ENCODE measurements around the gene LGALS3.
A peak's percentile ranks its signal among the peaks of the same experiment; 100 is the strongest.

Gene LGALS3

GRCh38 chr14:55131370-55132137, 2.5 kb downstream of the LGALS3 start:
- no peak for DNase-seq

GRCh38 chr14:55133416-55133815, 4.4 kb downstream of the LGALS3 start:
- DNase-seq = no peak

- DNase-seq = no peak
Observed at GRCh38 chr14:55136241-55136640, 7.2 kb downstream of the LGALS3 start.

GRCh38 chr14:55136885-55137786, 8.1 kb downstream of the LGALS3 start:
- DNase-seq = no peak

GRCh38 chr14:55138091-55138490, 9.0 kb downstream of the LGALS3 start:
- DNase-seq = no peak

- DNase-seq = no peak
Observed at GRCh38 chr14:55139141-55139540, 10.1 kb downstream of the LGALS3 start.

- DNase-seq = no peak
Observed at GRCh38 chr14:55139696-55140509, 10.9 kb downstream of the LGALS3 start.

GRCh38 chr14:55141825-55142224, 12.8 kb downstream of the LGALS3 start:
- no peak for DNase-seq

- no peak for DNase-seq
Observed at GRCh38 chr14:55142466-55142865, 13.4 kb downstream of the LGALS3 start.

- DNase-seq = no peak
Observed at GRCh38 chr14:55146425-55146824, 17.4 kb downstream of the LGALS3 start.

GRCh38 chr14:55151601-55152000, 22.5 kb downstream of the LGALS3 start:
- DNase-seq = no peak

- DNase-seq = no peak
Observed at GRCh38 chr14:55152052-55152753, 23.2 kb downstream of the LGALS3 start.

GRCh38 chr14:55153951-55154350, 24.9 kb downstream of the LGALS3 start:
- no peak for DNase-seq

- no peak for DNase-seq
Observed at GRCh38 chr14:55157080-55157479, 28.0 kb downstream of the LGALS3 start.

GRCh38 chr14:55158412-55158811, 29.4 kb downstream of the LGALS3 start:
- DNase-seq = no peak

- peak in 2 of 6 experiments; percentile 5 for DNase-seq
Observed at GRCh38 chr14:55160989-55161388, 31.9 kb downstream of the LGALS3 start.

GRCh38 chr14:55170526-55170925, 41.5 kb downstream of the LGALS3 start:
- DNase-seq = no peak

GRCh38 chr14:55180006-55180405, 51.0 kb downstream of the LGALS3 start:
- DNase-seq = no peak

GRCh38 chr14:55180434-55180833, 51.4 kb downstream of the LGALS3 start:
- DNase-seq = no peak

GRCh38 chr14:55188686-55189295, 59.7 kb downstream of the LGALS3 start:
- DNase-seq = no peak

- DNase-seq = no peak
Observed at GRCh38 chr14:55190906-55191202, 61.8 kb downstream of the LGALS3 start.

All from stimulated activated naive CD4-positive, alpha-beta T cell (primary cell).